ENCODE measurements around the gene CAMTA1.

The CAMTA1 gene

DNA sequence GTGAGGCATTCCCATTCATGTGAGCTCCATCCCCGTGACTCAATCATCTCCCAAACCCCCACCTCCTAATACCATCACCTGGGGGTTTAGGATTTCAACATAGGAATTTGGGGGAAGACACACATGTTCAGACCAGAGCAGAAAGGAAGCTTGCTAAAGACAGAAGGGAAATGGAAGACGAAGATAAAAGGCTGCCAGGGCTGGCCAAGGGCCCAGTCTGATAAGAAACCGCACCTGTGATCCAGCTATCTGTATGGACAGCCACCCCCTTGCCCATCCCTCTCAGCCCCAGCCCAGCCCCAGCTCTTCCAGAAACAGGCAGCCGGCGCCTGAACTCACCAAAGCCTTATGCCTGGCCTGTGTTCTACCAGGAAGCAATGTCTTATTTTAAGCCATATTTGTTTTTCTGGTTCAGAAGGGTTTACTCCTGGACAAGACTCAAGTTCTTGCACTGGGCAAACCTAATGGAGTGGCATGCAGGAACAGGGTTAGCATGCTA lies 787.4 kb downstream of the CAMTA1 start:
- no peak for DNase-seq

DNA sequence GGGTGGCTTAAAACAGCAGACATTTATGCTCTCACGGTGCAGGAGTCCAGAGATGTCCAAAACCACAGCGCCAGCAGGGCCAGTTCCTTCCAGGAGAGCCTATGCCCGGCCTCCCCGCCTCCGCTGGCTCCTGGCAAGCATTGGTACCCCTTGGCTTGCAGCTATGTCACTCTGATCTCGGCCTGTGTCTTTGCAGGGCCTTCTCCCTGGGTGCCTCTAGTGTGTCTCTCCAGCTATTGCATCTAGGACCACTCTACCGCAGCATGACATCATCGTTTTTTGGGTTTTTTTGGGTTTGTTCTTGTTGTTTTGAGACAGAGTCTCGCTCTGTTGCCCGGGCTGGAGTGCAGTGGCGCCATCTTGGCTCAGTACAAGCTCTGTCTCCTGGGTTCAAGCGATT lies 788.2 kb downstream of the CAMTA1 start:
- DNase-seq, result no peak

DNA sequence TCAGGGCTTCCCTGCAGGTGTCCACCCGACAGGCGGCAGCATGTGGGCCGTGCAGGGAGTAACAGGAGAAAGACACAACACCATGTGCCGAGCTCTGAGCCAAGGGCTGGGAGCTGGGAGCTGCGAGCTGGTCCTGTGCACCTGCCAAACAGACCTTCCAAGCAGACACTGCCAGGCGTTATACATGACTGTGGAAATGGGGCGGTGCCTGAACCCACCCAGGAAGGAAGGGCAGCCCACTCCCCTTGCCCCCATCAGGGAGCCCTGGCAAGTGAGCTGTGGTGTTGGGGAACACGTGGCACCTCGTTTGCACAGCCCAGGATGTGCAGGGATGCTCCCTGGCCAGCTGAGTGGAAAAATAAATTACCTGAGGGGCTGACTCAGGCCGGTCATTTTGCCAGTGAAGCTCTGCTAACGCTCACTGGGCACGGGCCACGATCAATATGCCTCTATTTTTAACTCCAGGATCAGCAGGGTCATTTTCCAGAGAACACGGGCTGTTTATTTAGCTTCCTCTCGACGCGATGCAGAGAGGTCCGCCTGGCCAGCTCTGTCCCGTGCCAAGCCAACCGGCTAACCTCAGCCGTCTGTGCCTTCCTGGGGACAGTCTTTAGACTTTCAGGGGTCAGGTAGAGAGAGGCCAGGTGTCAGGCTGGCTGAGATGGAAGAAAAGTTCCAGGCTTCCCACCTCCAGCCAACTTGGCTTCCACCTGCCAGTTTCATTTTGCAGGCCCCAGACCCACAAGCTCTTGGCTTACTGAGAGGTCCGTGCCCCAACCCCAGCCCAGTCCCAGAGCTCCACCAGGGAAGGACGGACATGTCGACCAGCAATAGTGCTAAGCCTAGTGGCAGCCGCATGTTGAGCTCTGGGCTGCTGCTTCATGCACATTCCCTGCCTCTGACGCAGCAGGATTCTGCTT lies 789.1 kb downstream of the CAMTA1 start:
- DNase-seq, result no peak

DNA sequence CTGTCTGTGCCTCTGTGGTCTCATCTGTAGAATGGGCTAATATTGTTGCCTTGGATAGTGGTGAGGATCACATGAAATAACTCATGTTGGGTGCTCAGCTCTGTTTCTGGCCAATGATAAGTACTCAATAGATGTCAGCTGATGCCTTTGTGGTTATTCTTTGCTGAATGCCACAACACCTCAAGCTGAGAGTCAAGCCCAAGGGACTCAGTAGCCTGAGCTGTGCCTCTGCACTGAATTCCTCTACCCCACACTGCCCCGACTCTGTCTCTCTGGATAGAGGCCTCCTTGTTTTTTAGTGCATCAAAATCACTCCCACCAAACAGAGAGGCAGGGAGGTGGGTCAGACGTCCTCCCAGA lies 789.8 kb downstream of the CAMTA1 start:
- DNase-seq, result no peak

DNA sequence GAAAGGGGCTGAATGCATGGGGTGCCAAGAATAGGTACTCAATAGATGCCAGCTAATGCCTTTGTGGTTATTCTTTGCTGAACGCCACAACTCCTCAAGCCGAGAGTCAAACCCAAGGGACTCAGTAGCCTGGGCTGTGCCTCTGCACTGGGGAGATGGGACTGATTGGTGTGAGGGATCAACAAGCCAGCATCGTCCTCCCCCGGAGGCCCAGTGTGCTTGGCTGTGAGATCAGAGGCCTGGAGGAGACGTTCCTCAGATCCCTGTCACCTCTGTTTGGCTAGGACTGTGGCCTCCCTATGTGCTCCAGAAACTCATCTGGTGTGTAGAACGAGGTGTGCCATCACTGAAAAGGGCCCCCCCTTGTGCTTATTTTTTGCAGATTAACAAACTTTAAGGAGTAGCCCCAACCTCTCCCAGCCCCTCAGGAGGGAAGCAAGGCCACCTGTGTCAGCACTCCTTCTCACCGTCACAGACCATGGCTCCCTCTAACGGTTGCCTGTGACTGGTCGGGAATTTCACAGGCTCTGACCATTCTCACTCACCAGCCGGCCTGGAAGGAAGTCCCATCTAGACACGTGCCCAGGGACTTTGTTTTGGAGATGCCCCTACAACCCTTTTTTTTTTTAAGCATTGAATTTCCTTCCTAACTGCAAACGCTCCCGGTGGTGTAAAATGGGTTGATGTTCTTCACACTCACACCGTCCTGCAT lies 791.8 kb downstream of the CAMTA1 start:
- DNase-seq, result no peak

DNA sequence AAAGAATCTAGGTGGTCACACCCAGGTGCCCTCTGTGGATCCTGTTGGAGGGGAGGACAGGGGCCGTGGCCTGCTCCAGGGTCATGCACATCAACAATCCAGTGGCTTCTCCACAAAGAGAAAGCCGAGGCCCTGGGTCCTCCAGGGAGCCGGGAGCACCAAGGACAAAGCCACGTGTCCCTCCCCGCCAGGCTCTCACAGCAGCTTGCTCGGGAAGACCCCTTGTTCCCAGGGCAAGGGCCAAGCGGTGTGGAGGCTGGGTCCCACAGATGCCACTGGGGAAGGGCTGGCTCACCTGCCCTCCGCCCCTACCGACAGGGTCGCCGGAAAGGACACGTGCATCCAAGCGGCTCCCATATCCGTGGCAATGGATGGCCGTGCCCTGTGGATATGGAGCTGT lies 793.0 kb downstream of the CAMTA1 start:
- DNase-seq, result no peak

DNA sequence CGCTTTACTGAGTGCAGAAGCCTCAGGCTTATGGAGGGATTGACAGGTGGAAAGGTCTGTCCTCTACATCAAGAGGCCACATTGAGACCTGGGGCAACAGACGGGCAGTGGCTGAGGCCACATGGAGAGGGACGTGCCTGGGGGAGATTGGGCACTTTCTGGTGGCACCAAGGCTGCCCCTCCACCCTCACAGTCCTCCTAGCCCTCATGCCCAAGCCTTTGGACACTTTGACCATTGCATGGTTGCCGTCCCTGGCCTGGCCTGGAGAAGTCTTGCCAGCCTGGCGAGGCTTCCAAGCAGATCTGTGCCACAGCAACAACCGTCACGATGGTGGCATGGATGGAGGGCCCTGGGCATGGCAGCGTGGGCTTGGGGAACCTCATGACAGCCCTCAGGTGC lies 793.8 kb downstream of the CAMTA1 start:
- no peak for DNase-seq

DNA sequence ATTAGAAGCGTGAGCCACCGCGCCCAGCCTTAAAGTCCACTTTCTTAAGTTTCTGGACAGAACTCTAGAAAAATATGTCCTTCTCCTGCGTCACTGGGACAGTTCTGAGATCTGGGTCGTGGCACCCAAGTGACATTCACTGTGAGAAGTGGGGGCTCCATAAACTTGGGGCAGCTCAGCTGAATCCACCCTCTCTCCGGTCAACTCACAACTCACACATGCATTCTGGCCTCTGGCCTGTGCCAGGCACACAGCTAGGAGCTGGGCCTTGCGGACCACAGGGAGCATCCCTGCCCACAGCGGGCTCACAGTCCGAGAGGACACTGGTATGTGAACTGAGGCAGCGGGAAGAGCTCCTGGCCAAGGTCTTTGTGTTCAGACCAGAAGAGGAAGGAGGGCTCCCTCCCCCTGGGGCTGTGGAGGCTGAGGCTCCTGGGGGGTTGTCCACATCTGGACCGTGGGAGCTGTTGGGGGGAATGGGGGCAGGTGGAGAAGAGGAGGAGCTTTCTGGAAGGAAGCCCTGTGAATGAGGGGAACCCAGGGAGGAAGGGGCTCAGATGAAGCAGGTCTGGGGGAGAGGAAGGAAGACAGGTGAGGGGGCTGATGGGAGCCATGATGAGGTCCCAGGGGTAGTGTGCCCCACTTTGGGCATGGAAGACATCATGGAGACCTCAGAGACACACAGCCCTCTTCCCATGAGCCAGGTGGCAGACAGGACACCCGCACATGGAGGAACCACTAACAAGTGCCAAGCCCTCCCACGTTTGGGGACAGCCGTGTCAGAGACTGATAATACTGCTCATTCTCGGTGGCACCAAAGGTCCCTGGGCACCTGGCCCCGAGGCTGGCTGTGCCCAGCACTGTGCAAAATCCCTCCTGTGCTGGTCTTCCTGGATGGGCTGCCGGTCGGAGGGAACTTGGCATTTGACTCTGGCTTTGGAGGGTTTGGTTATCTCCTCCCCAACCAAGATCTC lies 794.9 kb downstream of the CAMTA1 start:
- DNase-seq, result no peak

DNA sequence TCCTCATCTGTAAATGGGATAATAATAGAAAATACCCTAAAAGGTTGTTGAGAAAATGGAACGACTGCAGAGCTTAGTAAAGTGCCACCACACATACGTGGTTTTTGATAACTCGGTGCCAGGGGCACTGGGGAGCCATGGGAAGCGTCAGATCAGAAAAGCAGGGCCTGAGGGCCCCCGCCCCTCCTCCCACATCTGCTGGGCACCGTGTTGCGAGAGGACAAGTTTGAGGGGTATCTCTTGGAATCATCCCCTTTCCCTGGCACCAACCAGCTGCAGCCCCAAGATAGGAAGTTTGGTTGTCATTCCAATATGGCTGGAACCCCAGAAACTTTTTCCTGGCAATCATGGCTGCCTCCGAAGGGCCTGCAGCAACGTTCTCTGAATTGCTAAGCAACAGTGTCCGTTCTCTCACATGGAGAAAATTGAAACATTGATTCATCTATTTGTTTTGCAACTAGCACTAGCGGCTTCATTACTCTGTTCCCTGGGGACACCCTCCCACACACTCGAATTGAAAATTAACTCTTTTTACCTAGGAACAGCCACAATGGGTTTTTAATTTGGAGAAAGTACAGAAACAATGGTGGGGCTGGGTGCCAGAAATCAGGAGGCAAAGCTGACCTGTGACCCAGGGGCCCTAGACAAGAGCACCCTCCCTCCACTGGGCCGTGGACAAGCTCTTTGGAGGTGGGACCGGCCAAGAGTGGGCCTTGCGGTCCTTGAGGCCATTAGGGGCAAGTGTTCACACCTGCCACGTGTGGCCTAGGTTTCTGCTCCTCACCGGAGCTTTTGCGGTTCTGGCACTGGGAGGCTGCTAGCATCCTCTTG lies 795.9 kb downstream of the CAMTA1 start:
- no peak for DNase-seq

DNA sequence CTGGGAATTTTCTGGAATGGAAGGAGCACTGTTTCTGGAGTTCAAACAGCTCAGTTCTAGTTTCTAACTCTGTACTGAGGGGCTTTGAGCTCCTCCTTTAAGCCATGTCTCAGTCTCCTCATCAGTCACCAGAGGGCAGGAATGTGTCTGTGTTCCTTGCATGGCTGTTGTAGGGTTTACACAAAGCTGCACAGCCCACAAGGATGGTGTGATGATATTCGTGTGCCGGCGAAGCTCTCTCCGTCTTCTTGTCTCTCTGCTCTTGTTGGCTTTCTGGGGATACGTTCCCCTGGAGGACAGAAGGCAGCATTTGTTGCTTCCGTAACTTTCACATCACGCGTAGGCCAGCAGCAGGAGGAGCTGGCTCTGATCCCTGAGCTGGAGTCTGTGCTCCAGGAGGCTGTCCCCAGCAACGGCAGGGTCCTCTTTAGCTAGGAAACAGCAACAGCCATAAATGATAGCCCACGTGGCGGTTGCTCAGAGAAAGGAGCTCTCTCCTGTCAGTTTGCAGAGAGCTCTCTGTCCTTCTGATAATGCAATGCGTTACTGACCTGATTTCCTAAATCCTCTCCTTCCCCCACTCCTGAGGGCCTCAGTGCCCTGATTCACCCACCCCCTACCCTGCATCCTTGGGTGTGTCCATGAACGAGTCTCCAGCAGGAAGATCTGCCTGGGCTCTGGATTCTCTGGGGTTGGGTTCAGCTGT lies 796.7 kb downstream of the CAMTA1 start:
- no peak for DNase-seq

DNA sequence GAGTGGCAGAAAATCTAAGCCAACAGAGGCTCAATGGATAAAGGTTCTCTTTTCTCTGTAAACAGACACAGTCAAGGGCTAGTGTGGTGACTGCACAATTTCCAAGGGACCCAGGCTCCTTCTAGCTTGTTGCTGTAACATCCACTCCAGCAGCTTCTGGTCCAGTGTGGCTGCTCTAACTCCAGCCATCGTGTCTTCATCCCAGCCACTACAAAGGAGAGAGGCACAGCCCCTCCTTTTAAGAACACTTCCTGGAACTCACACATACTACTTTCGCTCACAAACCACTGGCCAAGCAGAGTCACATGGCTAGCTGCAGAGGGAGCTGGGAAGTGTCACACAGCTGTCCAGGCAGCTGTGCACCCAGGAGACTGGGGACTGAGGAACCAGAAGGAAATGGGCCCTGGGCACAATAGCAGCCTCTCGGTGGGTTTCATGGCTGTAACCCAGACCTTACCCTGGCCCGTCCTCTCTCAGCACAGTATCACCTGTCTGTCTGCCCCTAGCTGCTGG lies 797.3 kb downstream of the CAMTA1 start:
- DNase-seq, result no peak

DNA sequence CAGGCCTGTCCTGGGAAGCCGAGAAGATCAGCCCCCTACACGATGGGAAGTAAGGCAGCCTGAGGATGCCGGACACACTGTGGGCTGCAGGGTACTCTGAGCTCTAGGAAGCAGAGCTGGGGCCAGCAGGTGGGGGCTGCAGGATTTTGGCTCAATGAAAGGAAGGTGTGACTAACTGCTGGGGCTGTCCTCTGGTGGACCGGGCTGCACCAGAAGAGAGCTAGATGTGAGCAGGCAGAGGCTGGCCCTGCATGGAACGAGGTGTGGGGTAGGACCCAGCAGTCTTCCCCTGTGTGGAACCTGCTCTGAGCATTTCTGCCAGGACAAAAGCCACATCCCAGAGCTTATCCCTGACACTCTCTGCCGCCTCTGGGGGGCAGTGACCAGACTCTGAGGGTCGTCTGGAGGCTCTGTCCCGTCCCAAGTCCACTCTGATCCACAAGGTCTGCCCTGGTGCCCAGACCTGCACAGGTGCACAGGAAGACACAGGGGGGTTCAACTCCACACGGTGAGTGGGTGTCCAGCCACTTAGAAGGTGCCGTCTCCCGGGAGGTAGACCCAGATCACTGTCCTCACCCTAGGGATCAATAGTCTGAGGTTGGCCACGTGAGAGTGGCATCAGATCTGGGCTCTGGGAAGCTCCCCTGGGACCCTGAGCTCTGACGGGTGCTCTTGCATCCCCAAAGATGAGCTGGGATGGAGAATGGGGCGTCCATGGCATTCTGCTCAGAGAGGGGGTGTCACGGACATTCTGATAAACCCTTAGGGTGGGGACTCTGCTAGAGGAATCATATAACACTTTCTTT lies 798.2 kb downstream of the CAMTA1 start:
- no peak for DNase-seq

DNA sequence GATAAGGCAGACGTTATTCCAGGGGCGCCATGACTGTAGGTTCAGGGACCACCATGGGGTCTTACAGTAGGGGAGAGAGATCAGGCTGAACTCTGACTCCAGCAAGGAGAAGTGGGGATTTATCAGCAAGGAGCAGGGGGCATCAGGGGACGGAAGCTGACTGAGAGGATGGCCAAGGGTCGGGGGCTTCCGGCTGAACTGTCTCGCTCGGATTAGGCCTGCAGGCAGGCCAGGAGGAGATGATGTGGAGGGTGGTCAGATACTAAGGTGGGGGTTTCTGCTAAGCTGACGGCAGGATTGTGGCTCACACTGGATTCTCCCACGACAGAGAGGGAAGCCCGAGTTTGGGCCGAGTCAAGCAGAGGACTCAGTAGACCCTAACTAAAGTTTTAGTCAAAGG lies 798.9 kb downstream of the CAMTA1 start:
- no peak for DNase-seq

DNA sequence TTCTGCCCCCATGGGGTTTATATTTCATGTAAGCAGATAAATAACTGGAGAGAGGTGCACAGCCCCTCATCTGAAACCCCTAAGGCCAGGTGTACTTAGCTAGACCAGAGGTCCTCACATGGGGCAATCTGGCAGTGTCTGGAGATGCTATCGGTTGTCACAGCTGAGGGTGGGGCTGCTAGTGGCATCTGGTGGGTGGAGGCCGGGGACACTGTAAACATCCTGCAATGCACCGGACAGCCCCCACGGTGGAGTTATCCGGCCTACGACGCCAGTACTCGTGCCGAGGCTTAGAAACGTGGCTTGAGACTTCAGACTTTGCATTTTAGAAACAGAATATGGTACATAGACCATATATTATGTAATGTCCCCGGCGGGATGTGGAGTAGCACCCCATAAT lies 799.4 kb downstream of the CAMTA1 start:
- DNase-seq, result no peak

DNA sequence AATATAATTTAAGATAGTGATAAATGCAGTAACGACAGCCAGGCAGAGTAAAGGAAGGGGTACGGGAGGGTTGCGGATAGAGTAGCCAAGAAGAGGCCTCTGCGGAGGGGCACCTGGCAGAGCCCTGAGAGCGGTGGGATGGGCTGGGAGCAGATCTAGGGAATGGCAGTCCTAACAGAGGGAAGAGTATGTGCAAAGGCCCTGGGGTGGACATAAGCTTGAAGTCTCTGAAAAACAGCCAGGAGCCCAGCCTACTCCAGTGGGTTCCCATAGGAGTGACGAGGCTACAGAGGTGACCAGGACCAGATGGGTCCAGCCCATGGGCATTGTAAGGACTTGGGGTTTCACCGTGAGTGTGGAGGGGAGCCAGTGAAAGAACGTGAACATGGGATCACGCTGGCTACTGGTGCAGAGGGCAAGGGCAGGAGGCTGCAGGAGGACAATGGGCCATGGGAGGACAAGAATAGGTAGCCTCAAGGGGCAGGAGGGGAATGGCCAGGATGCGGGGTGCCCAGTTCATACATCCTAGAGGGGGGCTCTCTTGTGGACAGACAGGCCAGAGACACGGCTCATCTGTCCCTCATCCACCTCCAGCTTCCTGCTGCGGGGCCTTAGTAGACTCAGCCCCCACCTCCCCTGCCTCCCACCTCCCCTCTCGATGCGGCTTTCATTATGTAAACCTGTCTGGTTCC lies 800.1 kb downstream of the CAMTA1 start:
- DNase-seq, result no peak

DNA sequence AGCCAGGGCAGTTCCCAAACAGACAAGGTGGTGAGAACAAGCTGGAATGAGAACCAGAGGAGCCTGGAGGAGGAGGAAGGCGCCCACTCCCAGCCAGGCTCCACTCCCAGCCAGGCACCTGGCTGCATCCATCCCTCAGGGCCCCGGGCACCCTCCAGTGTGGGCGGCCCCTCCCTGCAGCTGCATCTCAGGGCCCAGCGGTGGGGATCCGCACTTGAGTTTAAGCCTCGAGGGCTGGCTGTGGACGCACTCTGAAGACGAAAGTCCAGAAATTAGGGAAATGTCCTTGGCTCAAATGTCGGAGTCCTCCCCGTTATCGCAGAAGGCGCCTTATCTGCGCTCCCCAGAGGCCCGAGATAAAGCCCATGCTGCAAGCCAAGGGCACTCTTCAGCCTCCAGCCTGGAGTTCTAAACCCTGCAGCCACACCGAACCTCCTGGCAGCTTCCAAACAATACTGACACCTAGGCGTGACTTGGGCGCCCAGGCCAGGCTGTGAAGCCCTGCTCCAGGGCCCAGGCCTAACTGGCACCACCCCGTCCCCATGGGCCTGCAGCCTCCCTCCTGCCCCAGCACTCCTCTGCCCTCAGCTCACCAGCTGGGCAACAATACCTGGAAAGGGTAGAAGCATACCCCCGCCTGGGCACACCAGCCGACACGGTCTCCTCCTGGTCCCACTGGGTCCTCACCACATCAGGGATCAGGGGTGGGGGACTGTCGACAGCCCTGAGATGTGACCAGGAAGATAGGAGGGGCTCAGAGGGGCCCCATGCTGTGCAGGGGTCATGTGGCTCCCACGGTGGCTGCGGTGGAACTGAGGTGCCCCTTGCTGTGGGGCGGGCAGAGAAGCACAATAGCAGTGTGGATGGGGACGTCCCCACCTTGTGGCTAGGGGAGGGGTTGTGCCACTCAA lies 801.0 kb downstream of the CAMTA1 start:
- DNase-seq, result no peak

DNA sequence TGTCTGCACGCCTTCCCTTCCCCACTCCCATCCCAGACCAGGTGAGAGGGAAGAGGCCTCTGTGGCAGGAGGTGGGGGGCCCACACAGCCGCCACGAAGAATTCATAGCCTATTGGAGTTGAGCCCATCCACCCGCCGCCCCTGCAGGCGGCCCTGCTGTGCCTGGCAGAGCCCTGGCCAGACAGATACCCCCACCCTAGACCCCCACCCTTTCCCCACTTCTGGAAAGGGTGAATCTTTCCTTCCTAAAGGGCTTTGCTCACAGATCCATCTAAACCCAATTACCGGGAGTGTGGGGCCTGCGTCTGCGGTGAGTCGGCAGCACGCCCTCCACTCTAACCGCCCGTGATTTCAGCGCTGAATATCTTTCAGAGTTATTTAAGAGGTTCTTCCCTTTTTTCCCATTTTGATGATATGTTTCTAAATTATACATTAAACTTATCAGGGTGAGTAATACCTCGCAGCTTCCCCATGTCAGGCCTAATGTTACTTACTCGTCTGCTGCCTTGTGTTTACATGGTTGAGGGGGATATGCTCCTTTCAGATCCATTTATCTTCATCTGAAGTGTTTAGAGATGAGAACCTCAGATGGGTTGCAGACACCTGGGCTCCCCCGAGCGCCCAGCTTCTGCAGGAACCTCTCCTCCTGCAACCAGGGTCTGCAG lies 802.0 kb downstream of the CAMTA1 start:
- DNase-seq, result no peak
